Stimulated activated CD8-positive, alpha-beta memory T cell treated with anti-CD3 and anti-CD28 coated beads, Interleukin-15, amount 100 ng/mL, for 24 hours (primary cell): ENCODE data around the gene DNAJB6.
"Not testable (repeated sequence)": the region's sequence is repeated elsewhere in the genome, so short reads cannot be mapped to it uniquely, and the experiment has no call there.

Experiments used
- DNase-seq: peaks from one replicate; pipeline ENCODE4 v3.0.0-alpha.2; 2020; ENCODE audit warnings: low read depth

The DNAJB6 gene

DNA sequence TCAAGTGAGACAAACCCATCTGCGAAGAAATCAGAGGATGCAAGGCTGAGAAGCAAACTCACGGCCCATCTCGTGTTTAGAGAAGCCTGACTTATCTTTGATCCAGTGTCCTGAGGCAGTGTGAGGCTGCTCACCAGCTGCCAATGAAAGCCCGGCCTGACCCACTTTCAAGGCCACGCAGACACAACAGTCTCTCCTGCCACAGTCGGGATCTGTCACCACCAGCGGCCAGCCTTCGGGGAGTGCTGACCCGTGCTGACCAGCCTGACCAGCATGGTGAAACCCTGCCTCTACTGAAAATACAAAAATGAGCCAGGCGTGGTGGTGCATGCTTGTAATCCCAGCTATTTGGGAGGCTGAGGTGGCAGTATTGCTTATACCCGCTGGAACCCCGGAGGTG lies 7.4 kb upstream of the DNAJB6 start:
- no peak for DNase-seq

- not testable (repeated sequence) for DNase-seq
Measured at GRCh38 chr7:157330567-157330966, 6.2 kb upstream of the DNAJB6 start.

GRCh38 chr7:157331049-157331448 lies 5.8 kb upstream of the DNAJB6 start:
- DNase-seq, result not testable (repeated sequence)

DNA sequence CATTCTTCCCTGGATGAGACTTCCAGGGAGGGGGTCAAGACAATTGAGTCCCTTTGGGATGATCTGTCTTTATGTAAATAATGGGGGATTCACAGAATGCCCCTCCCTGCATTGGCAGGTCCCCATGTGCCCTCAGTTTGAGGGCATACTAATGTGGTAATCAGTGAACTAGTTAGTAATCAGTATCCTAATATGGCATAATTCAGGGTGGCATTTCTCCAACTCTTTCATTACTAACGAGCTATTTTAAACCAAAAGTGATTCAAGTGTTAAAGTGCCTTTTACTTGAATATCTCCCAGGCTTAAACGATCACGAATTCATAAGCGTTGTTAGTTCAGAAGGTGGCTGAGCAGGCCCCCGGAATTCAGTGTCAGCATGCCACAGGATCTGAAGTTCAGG lies 1.6 kb upstream of the DNAJB6 start:
- DNase-seq, result no peak

DNA sequence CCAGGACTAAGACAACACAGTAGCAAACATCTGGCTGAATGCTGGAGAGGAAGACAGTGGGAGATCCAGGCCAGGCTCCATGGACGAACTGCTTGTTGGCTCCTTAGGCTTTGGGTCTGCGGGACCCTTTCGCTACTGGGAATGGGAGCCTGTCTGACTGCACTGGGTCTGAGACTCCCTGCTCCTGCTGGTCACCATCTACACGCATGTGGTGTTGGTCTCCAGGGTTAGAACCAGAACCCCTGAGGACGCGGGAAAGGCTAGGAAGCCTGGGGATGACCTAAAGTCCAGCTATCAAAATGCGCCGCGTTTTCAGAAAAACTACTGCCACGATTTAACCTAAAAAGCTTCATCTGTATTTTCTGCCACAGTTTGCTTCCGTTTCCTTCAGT lies 817 bp upstream of the DNAJB6 start:
- DNase-seq, result no peak

GRCh38 chr7:157337316-157338149 lies 729 bp downstream of the DNAJB6 start:
- DNase-seq, result peak; percentile 34

DNA sequence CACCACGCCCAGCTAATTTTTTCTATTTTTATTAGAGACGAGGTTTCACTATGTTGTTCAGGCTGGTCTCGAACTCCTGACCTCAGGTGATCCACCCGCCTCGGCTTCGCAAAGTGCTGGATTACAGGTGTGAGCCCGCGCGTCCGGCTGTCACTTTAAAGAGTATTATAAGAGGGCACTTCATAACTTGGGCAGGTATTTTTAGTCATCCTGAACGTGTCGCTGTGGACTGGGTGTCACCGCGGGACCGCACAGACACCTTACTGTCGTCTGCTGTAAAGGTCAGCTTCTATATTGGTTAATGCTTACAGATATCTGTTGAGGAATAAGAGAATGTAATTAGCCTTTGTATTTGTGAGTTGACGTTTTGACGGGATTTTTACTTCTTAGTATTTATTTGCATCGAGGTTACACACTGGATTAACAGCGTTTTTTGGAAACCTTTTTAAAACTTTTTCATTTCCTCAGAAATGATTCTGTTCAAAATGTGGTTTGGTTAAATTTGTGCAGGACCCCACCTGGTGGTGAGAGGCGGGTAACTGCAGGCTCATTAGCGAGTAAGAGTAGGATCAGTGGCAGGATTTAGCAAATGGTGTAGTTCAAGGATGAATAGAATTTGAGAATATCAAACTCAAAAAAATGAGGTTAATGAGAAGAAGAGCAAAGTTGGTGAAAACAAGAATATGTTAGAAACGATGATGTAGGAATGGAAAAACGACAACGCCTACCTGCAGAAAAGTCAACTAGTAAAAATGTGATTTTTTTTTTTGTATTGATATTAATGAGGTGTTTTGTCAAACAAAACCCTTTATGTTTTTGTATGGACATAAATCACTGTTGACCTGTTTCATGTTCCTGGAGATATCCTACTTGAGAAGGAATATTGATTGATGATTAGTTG lies 3.2 kb downstream of the DNAJB6 start:
- DNase-seq, result peak; percentile 12

DNA sequence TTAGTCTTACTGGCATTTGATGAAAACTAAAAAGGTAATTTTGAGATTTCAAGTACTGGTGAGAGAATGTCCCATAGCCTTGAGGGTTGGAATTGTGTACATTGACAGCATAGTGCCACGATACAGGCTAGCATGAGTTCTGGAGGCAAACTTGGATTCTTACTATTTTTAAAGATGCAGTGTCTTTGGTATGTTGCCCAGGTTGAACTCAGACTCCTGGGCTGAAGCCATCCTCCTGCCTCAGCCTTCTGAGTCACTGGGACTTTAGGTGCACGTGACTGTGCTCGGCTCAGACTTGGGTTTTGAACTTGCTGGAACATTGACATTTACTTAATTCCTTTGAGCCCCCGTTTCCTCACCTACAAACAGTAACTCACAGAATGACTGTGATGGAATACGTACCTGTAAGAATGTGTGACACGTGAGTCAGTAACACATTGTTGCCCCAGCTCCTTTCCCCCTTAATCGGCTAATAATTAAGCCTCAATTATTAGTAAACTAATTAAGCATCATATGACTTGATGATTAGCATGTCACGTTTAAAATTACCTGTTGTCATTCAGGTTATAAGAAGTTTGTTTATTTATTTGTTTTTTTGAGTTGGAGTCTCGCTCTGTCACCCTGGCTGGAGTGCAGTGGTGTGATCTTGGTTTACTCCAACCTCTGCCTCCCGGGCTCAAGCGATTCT lies 10.6 kb downstream of the DNAJB6 start:
- DNase-seq, result no peak

DNA sequence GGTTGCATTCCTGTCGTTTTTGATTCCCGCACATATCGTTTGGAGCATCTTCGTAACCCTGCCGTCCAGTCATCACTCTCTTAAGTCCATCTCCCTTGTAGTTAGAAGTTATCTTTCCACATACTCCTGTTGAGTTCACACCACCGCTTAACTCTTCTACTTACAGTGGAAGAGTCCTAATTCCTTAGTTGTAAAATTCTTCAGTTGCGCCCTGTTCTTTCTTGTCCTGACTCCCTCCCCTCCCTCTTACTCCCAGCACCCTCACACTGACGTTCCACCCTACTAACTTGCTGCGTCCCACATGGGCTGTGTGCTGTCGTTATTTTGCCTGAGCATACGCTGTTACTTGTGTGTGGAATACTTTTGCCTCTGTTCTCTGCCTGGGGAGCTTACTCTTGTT lies 11.7 kb downstream of the DNAJB6 start:
- no peak for DNase-seq

GRCh38 chr7:157352516-157352915 lies 15.7 kb downstream of the DNAJB6 start:
- DNase-seq, result no peak

GRCh38 chr7:157355784-157356511 lies 19.1 kb downstream of the DNAJB6 start:
- DNase-seq, result no peak

DNA sequence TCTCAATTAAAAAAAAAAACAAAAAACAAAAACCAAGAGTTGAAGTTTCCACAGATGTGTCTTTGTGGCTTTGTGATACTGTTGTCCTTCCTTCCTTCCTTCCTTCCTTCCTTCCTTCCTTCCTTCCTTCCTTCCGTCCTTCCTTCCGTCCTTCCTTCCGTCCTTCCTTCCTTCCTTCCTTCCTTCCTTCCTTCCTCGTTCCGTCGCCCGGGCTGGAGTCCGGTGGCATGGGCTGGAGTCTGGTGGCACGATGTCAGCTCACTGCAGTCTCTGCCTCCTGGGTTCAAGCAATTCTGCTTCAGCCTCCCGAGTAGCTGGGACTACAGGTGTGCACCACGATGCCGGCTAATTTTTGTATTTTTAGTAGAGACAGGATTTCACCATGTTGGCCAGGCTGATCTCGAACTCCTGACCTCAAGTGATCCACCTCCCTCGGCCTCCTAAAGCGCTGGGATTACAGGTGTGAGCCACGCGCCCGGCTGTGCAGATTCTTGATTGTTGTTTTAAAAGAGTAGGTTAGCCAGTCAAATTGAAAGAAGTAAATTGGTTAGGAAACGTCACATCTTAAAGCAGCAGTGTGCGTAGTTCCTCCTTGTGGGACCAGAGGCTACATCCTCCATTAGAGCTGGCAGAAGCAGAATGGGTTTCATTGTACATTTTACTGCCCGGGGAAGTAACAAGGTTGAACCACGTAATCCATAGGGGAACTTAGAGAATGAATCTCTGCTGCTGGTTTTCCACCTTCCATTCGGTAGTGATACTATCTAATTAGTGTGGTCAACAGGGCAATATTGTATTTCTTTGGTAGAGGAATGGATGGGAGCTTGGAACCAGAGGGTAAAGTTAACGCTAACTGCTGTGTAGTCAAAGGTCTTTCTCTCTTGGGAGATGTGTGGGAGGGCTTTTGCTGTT lies 20.6 kb downstream of the DNAJB6 start:
- no peak for DNase-seq

GRCh38 chr7:157358041-157358752 lies 21.4 kb downstream of the DNAJB6 start:
- no peak for DNase-seq

- no peak for DNase-seq
Measured at GRCh38 chr7:157358753-157359096, 21.9 kb downstream of the DNAJB6 start.

GRCh38 chr7:157359581-157359980 lies 22.8 kb downstream of the DNAJB6 start:
- DNase-seq, result no peak

DNA sequence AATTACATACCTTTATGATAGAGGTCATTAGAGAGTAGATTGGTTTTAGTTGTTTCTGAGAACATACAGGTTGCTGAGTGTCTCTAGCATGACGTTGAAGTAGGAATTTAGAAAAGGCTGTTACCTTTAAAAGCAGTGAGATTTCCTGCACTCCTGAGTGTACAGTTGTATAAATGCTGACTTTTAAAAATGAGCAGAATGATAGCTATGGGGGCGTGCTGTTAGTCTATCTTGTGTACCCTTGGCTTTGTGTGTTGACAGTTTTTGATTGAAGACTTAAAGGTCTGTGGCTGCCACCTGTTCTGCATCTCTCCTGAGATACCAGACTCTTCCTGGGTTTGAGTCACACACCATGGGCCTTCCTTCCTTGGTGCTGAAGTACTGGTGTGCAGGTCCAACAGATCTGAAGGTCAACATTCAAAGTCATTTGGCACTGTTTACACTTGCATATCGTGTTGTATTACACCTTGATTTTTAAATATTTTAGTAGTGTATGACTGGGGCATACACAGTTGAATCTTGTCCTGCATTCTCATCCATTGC lies 23.8 kb downstream of the DNAJB6 start:
- no peak for DNase-seq

DNA sequence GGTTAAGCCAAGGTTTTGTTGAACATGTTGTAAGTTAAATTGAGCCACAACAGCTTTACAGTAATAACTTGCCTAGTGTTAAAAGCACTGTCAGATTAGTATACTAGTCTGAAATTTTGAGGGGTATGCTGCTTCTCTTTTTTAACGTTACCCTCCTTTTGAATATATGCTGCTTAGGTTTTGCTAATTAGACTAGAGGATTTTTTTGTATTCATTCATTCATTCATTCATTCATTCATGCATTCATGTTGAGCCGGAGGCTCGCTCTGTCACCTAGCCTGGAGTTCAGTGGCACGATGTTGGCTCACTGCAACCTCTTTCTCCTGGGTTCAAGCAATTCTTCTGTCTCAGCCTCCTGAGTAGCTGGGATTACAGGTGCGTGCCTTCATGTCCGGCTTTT lies 24.7 kb downstream of the DNAJB6 start:
- no peak for DNase-seq

DNA sequence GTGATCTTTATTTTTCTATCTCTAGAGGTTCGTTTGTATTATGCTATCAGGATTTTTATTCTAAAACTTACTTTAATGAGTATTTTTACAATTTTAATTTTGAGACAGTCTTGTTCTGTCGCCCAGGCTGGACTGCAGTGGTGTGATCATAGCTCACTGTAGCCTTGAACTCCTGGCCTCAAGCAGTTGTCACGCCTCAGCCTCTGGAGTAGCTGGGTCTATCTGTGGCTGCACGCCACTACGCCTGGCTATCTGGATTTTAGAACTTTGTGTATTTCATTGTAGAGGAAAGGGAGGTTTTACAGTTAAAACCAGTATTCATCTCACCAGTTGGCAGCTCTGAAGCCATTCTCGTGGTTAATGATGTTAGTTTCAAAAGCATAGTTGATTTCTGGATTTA lies 25.9 kb downstream of the DNAJB6 start:
- DNase-seq, result no peak

DNA sequence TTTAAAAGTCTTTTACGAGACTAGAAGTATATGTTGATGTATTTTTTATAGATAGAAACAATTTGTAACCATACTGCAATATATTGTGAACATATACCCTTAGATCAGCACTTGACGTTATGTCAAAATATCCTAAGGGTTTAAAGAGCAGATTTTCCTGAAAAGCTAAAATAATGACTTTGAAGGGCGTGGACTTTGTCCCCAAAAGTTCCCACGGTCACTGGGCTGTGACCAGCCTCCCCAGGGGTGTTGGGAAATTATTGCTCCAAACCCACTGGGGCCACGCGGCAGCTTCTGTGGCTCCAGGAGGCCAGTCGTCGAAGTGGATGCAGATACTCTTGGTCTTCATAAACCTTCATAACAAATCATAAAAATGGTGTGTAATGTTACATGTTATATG lies 29.9 kb downstream of the DNAJB6 start:
- DNase-seq, result no peak

- DNase-seq, result no peak
Measured at GRCh38 chr7:157368955-157369354, 32.2 kb downstream of the DNAJB6 start.
